Dendritic cell treated with granulocyte-macrophage colony-stimulating factor and Interleukin-4, amounts not matched to agents 40 ng/mL and 50 ng/mL, for 4 days (primary cell): Measurements from ENCODE around the gene CALML3.

Experiments used
- H3K27ac Mint-ChIP-seq: one replicate; pipeline ENCODE4 v1.8.0; 2022; ENCODE audit warnings: mild to moderate bottlenecking, mixed read lengths
- H3K27me3 Mint-ChIP-seq: one replicate; pipeline ENCODE4 v1.8.0; 2022; ENCODE audit warnings: mild to moderate bottlenecking, mixed read lengths
- H3K36me3 Mint-ChIP-seq: one replicate; pipeline ENCODE4 v1.8.0; 2022; ENCODE audit warnings: low read depth, mixed read lengths
- H3K4me1 Mint-ChIP-seq: one replicate; pipeline ENCODE4 v1.8.0; 2022; ENCODE audit warnings: low read depth, mixed read lengths
- H3K4me3 Mint-ChIP-seq: one replicate; pipeline ENCODE4 v1.8.0; 2022; ENCODE audit warnings: mild to moderate bottlenecking, moderate library complexity, mixed read lengths
- H3K9me3 Mint-ChIP-seq: one replicate; pipeline ENCODE4 v1.8.0; 2022; ENCODE audit warnings: mixed read lengths
- intact Hi-C: fragments of 100-400 bp; cut with micrococcal nuclease; formaldehyde crosslinking; loops from one replicate; pipeline ENCODE4 v1.15.0; 2022

CALML3 gene

DNA sequence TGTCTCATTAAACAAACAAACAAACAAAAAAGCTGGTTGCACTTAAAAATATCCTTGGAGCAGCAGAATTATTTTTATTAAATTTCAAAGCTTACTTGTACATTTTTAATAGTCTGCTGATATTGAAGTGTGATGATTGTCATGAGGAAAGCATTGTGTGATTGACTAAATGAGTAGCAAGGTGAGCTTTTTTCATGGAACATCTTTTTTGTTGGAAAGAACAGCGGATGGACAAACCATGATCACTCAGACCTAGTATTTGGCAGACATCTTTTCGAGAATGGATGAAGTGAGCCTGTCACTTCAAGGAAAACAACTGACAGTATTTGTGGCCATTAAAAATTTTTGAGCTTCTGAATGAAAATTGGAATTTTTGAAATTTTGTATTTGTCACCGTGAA lies 5.7 kb upstream of the CALML3 start:
- intact Hi-C loops: no loop called here
- no peaks in the 10 kb centered on the region for H3K9me3 Mint-ChIP-seq
- H3K4me3 Mint-ChIP-seq: no peak overlapping the region
- H3K27ac Mint-ChIP-seq: no peak overlapping the region
- peaks cover 7% of the 10 kb centered on the region for H3K4me1 Mint-ChIP-seq
- H3K36me3 Mint-ChIP-seq: no peaks in the 10 kb centered on the region
- H3K27me3 Mint-ChIP-seq: peaks cover 12% of the 10 kb centered on the region

- H3K4me1 Mint-ChIP-seq: peaks cover 6% of the 10 kb centered on the region
- no peak overlapping the region for H3K4me3 Mint-ChIP-seq
- H3K27ac Mint-ChIP-seq: no peak overlapping the region
- intact Hi-C loops: no loop called here
- H3K27me3 Mint-ChIP-seq: peaks cover 14% of the 10 kb centered on the region
- H3K9me3 Mint-ChIP-seq: no peaks in the 10 kb centered on the region
- no peaks in the 10 kb centered on the region for H3K36me3 Mint-ChIP-seq
These were observed 1.7 kb upstream of the CALML3 start for GRCh38 chr10:5522913-5523560.

- no peaks in the 10 kb centered on the region for H3K9me3 Mint-ChIP-seq
- H3K4me3 Mint-ChIP-seq: no peak overlapping the region
- no peak overlapping the region for H3K27ac Mint-ChIP-seq
- H3K4me1 Mint-ChIP-seq: peaks cover 6% of the 10 kb centered on the region
- intact Hi-C loops: no loop called here
- H3K36me3 Mint-ChIP-seq: no peaks in the 10 kb centered on the region
- H3K27me3 Mint-ChIP-seq: peaks cover 12% of the 10 kb centered on the region
These were observed 776 bp upstream of the CALML3 start for GRCh38 chr10:5523796-5524574.

DNA sequence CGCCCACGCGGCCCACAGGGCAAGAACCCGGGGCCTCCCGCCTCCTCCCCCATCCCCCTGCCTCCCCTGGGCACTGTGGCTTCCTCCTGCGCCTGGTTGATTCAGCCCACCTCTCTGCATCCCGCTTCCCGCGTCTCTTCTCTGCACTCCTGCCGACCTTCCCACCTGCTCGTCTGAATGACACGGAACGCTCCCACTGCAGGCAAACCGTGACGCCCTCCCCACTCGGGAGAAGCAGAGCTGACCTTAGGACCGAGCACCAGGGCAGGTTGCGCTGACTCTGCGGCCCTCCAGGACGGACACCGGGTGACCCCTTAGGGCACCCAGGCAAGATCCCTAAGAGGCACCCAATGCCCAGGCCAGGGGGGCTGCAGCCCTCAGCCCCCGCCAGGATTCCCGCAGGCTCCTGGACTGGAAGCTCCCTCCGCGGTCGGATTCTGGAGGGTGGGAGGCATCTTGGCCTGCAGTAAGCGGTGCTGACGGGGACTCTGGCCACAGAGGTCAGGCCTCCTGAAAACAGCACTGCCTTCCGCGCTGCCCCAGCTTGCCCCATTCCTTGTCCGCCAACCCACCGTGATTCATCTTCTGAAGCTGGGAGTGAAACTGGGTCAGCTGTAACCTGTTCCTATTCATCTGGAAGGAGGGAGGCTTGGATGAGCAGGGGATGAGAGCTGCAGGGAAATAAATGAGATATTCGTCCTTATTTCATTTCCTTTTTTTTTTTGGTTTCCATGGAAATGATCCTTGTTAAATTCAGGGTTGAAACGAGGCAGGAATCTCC lies 990 bp downstream of the CALML3 start:
- Mint-ChIP-seq H3K27ac (no peak overlapping the region), H3K4me3 (no peak overlapping the region), H3K4me1 (peaks cover 6% of the 10 kb centered on the region), H3K27me3 (peaks cover 13% of the 10 kb centered on the region), H3K36me3 (no peaks in the 10 kb centered on the region), H3K9me3 (no peaks in the 10 kb centered on the region)
- intact Hi-C loops: no loop called here

DNA sequence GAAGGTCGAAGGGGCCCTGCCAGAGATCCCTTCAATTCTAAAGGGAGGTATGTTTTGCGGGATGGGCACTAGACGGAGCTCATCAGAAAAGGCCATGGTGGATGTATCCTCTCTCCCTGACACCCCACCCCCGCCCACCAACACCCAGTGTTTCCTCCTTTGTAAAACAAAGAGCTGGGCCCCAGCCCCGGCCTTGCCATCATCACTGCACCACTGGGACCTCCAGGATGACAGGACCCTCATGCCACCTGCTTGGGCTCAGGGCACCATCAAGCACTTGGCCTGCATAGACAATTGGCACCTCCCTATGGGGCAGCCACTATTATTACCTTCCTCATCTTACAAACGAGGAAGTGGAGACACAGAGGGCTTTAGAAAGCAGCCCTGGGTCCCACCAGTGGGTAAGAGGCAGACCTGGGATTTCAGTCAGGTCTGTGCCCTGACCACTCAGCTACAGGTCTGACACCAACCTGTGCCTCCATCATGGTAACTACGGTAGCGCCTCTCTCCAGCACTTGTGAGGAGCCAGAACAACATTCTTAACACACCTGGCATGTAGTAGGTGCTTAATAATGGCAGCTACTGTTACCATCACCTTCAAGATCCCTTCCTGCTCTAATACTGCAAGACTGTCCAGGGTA lies 2.0 kb downstream of the CALML3 start:
- H3K36me3 Mint-ChIP-seq: no peaks in the 10 kb centered on the region
- H3K27ac Mint-ChIP-seq: no peak overlapping the region
- intact Hi-C loops: no loop called here

DNA sequence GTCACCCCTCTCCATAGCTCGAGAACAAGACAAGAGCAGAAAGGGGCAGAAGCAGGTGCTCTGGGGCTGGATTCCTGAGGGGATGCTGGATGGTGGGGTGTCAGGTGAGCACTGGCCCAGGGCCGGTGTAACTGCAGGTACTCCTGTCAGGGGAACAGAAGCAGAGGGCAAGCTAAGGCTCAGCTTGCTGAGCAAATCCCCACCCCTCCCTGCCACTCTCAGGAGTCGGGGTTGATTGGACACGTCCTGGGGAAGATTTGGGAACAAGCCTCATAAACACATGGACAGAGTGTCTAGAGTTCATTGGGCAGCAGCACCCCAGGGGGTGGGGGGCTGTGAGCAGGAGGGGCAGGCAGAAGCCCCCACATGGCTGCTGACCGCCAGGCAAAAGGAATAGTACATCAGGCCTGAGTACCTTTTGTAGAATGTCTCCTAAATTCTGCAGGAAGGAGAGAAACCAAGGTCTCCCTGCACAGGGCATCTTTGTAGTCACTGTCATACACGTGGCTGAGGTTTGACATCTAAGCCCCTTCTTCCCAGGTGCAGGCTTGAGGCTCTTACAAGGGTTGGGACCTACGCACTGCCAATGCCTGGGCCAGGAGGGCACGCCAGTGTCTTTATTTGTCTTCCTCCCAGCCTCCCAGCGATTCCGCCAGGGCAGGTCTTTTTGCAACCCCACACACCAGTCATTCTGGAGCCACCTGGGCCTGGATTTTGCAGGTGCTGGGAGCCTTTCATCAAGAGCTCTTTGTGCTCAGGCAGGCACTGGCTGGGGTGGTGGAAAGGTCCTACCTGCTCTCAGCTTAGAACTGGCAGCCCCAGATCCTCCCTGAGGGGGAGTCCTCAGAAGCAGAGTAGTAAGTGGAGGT lies 2.8 kb downstream of the CALML3 start:
- peaks cover 13% of the 10 kb centered on the region for H3K27me3 Mint-ChIP-seq
- H3K4me3 Mint-ChIP-seq: no peak overlapping the region
- no peaks in the 10 kb centered on the region for H3K9me3 Mint-ChIP-seq
- H3K27ac Mint-ChIP-seq: no peak overlapping the region
- intact Hi-C loops: no loop called here
- no peaks in the 10 kb centered on the region for H3K36me3 Mint-ChIP-seq
- H3K4me1 Mint-ChIP-seq: peaks cover 6% of the 10 kb centered on the region

More for the DNA sequence above, 2.0 kb downstream of the CALML3 start:
- H3K4me3 Mint-ChIP-seq: no peak overlapping the region
- no peaks in the 10 kb centered on the region for H3K9me3 Mint-ChIP-seq
- peaks cover 6% of the 10 kb centered on the region for H3K4me1 Mint-ChIP-seq
- peaks cover 13% of the 10 kb centered on the region for H3K27me3 Mint-ChIP-seq

- no peaks in the 10 kb centered on the region for H3K9me3 Mint-ChIP-seq
- no peak overlapping the region for H3K27ac Mint-ChIP-seq
- H3K4me3 Mint-ChIP-seq: no peak overlapping the region
- H3K4me1 Mint-ChIP-seq: peaks cover 11% of the 10 kb centered on the region
- intact Hi-C loops: no loop called here
- no peaks in the 10 kb centered on the region for H3K36me3 Mint-ChIP-seq
- H3K27me3 Mint-ChIP-seq: peaks cover 11% of the 10 kb centered on the region
These were observed 4.4 kb downstream of the CALML3 start for GRCh38 chr10:5528989-5529701.

DNA sequence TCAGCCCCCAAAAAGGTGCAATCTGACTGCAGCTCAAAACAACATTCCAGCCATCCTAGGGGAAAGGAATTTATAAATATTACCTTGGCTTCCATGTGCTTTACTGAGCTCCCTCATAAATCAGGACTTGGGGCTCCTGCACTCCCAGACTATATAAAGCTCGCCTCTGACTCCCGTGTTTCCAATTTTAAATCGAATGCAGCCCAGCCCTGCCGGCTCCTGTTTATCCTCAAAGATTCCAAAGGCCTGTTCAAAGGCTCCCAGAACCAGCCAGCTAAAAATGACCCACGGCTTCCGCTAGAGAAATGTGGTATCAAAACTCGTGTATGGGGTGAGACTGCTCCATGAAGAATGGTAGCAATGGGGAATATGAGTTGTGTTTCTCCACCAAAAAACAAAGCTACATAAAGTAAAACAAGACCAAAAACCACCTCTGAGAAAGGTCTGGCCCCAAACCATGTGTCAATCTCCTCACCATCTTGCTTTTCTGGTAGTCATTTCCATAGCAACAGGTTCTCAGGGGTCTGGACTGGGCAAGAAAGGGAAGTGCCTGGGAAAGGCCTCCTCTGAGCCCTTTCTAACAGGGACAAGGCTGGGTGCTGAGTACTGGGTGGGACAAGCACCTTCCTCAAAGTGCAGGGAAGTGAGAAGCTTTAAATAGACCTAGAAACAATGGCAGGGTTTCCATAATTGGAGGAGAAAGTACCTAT lies 5.1 kb downstream of the CALML3 start:
- H3K4me1 Mint-ChIP-seq: peaks cover 11% of the 10 kb centered on the region
- intact Hi-C loops: no loop called here
- no peak overlapping the region for H3K4me3 Mint-ChIP-seq
- H3K27me3 Mint-ChIP-seq: peaks cover 11% of the 10 kb centered on the region
- H3K9me3 Mint-ChIP-seq: no peaks in the 10 kb centered on the region
- no peaks in the 10 kb centered on the region for H3K36me3 Mint-ChIP-seq
- no peak overlapping the region for H3K27ac Mint-ChIP-seq

- intact Hi-C loops: no loop called here
- Mint-ChIP-seq H3K27me3 (peaks cover 11% of the 10 kb centered on the region), H3K4me1 (peaks cover 11% of the 10 kb centered on the region), H3K4me3 (no peak overlapping the region), H3K36me3 (no peaks in the 10 kb centered on the region), H3K27ac (no peak overlapping the region), H3K9me3 (no peaks in the 10 kb centered on the region)
These were observed 5.6 kb downstream of the CALML3 start for GRCh38 chr10:5530412-5530806.

- no peak overlapping the region for H3K4me3 Mint-ChIP-seq
- no peaks in the 10 kb centered on the region for H3K36me3 Mint-ChIP-seq
- peaks cover 11% of the 10 kb centered on the region for H3K27me3 Mint-ChIP-seq
- intact Hi-C loops: no loop called here
- H3K4me1 Mint-ChIP-seq: peaks cover 10% of the 10 kb centered on the region
- no peak overlapping the region for H3K27ac Mint-ChIP-seq
- no peaks in the 10 kb centered on the region for H3K9me3 Mint-ChIP-seq
These were observed 6.2 kb downstream of the CALML3 start for GRCh38 chr10:5530846-5531557.

DNA sequence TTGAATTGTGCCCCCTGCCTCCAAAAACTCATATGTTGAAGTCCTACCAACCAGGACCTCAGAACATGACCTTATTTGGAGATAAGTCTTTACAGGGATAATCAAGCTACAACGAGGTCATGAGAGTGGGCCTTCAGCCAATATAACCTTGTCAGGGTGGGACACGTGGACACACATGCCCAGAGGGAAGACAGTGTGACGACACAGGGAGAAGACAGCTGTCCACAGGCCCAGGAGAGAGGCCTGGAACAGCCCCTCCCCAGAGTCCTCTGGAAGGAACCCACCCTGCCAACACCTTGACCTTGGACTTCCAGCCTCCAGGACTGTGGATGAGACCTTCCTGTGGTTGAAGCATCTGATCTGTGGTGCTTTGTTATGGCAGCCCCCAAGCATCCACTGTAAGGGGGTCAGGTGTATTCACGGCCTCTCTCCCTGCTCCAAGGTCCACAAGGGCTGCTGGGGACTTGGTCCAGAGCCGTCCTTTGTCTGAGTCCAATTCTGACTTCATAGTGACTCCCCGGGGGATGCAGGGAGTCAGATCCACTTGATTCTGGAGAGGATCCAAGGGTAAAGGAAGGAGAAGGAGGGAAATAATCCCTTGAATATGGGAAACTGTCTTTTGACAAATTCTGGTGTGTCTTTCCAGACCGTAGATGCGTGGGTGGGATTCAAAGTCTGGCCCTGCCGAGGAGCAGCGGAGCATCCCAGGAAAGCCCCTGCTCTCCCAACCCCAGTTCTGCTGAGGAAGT lies 7.0 kb downstream of the CALML3 start:
- H3K4me1 Mint-ChIP-seq: peaks cover 4% of the 10 kb centered on the region
- H3K27ac Mint-ChIP-seq: no peak overlapping the region
- no peaks in the 10 kb centered on the region for H3K36me3 Mint-ChIP-seq
- no peak overlapping the region for H3K4me3 Mint-ChIP-seq
- intact Hi-C loops: no loop called here
- peaks cover 11% of the 10 kb centered on the region for H3K27me3 Mint-ChIP-seq
- no peaks in the 10 kb centered on the region for H3K9me3 Mint-ChIP-seq
